SU-DHL-6 (cell line): ENCODE data around the gene GUCA2B.

Source experiments
- H2AFZ ChIP-seq: fragments of 200-600 bp; sonication (generic); 2 replicates; pipeline ENCODE4 v1.6.1; 2014; ENCODE audit warnings: low read depth, mild to moderate bottlenecking, moderate library complexity, mixed read lengths, antibody characterized with exemption, low read length; ENCODE audit not compliant: severe bottlenecking
- H3F3A ChIP-seq: fragments of 200-600 bp; shearing (Covaris generic); 2 replicates; pipeline ENCODE4 v1.6.0; 2016; ENCODE audit warnings: antibody characterized with exemption, mild to moderate bottlenecking; ENCODE audit not compliant: insufficient read depth
- H3K27ac ChIP-seq: fragments of 200-600 bp; sonication (generic); 2 replicates; pipeline ENCODE4 v1.5.1; 2016; ENCODE audit warnings: low read depth, mild to moderate bottlenecking, low read length, moderate library complexity, mixed read lengths
- H3K27me3 ChIP-seq: fragments of 200-600 bp; sonication (generic), shearing (Covaris generic); 2 replicates; pipeline ENCODE4 v1.6.0; 2014; ENCODE audit warnings: mild to moderate bottlenecking, low read length
- H3K36me3 ChIP-seq: fragments of 200-600 bp; sonication (generic); 2 replicates; pipeline ENCODE4 v1.6.1; 2014; ENCODE audit warnings: mild to moderate bottlenecking, low read length, mixed read lengths
- H3K4me2 ChIP-seq: fragments of 300-600, 200-600 bp; shearing (Covaris generic), sonication (generic); 2 replicates; pipeline ENCODE4 v1.6.0; 2014; ENCODE audit warnings: low read length, low read depth, mild to moderate bottlenecking; ENCODE audit not compliant: poor library complexity, severe bottlenecking
- H3K4me3 ChIP-seq: fragments of 200-600 bp; sonication (generic); 2 replicates; pipeline ENCODE4 v1.5.1; 2014; ENCODE audit warnings: antibody characterized with exemption, low read length, mild to moderate bottlenecking, mixed read lengths; ENCODE audit not compliant: insufficient read depth, poor library complexity, severe bottlenecking
- H3K79me2 ChIP-seq: fragments of 200-600 bp; sonication (generic); 2 replicates; pipeline ENCODE4 v1.6.1; 2014; ENCODE audit warnings: mild to moderate bottlenecking, low read length, moderate library complexity; ENCODE audit not compliant: insufficient read depth
- H3K9ac ChIP-seq: fragments of 200-600 bp; sonication (generic); 2 replicates; pipeline ENCODE4 v1.7.0; 2014; ENCODE audit warnings: mild to moderate bottlenecking, low read length
- H3K9me2 ChIP-seq: fragments of 200-600 bp; sonication (generic); replicated peaks from 2 replicates; pipeline ENCODE4 v1.6.1; 2014; ENCODE audit warnings: low read length; ENCODE audit not compliant: insufficient read depth
- H3K9me3 ChIP-seq: fragments of 200-600 bp; sonication (generic); 2 replicates; pipeline ENCODE4 v1.6.1; 2014; ENCODE audit warnings: low read length, mixed read lengths; ENCODE audit not compliant: insufficient read depth
- H4K20me1 ChIP-seq: fragments of 200-600 bp; sonication (generic); 2 replicates; pipeline ENCODE4 v1.6.1; 2014; ENCODE audit warnings: low read depth, mild to moderate bottlenecking, antibody characterized with exemption, low read length, moderate library complexity, mixed read lengths
- CTCF ChIP-seq: fragments of 200-600 bp; sonication (generic); IDR thresholded peaks from one replicate; pipeline ENCODE4 v1.5.1; 2017; ENCODE audit warnings: antibody characterized with exemption, mild to moderate bottlenecking, low read length, moderate library complexity; ENCODE audit not compliant: insufficient read depth, poor library complexity, severe bottlenecking
- EZH2phosphoT487 ChIP-seq: fragments of 200-600 bp; sonication (generic), shearing (Covaris generic); conservative IDR thresholded peaks from 2 replicates; pipeline ENCODE4 v1.6.1; 2018; ENCODE audit warnings: mild to moderate bottlenecking, antibody characterized with exemption, low read length, moderate library complexity, mixed read lengths

Gene GUCA2B

GRCh38 chr1:42145389-42145716 is 7.9 kb upstream of the GUCA2B start:
- H3K79me2 ChIP-seq: no peaks in the 10 kb centered on the region
- H3K27ac ChIP-seq: no peak overlapping the region
- H4K20me1 ChIP-seq: no peaks in the 10 kb centered on the region
- H3K9me3 ChIP-seq: no peaks in the 10 kb centered on the region
- no peaks in the 10 kb centered on the region for H3K36me3 ChIP-seq
- no peak overlapping the region for H3K4me3 ChIP-seq
- H3F3A ChIP-seq: no peaks in the 10 kb centered on the region
- H3K27me3 ChIP-seq: no peaks in the 10 kb centered on the region
- H3K9ac ChIP-seq: no peak overlapping the region
- H2AFZ ChIP-seq: no peak overlapping the region
- H3K9me2 ChIP-seq: no peaks in the 10 kb centered on the region
- H3K4me2 ChIP-seq: no peak overlapping the region
- TF ChIP-seq CTCF: no peak
- no peak for TF ChIP-seq EZH2phosphoT487

- no peak overlapping the region for H3K4me2 ChIP-seq
- no peak overlapping the region for H3K9ac ChIP-seq
- H3K9me2 ChIP-seq: no peaks in the 10 kb centered on the region
- H3K79me2 ChIP-seq: no peaks in the 10 kb centered on the region
- no peak overlapping the region for H3K4me3 ChIP-seq
- no peak overlapping the region for H3K27ac ChIP-seq
- H3K36me3 ChIP-seq: no peaks in the 10 kb centered on the region
- H3K9me3 ChIP-seq: no peaks in the 10 kb centered on the region
- no peaks in the 10 kb centered on the region for H3F3A ChIP-seq
- no peak for TF ChIP-seq EZH2phosphoT487
- TF ChIP-seq CTCF: no peak
- no peaks in the 10 kb centered on the region for H4K20me1 ChIP-seq
- H3K27me3 ChIP-seq: no peaks in the 10 kb centered on the region
- no peak overlapping the region for H2AFZ ChIP-seq
Observed at GRCh38 chr1:42145764-42146625, 7.2 kb upstream of the GUCA2B start.

GRCh38 chr1:42146626-42147320 is 6.4 kb upstream of the GUCA2B start:
- no peak for TF ChIP-seq EZH2phosphoT487
- peak; percentile 83 for TF ChIP-seq CTCF
- Histone ChIP-seq H3K9me2 (no peaks in the 10 kb centered on the region), H3K27ac (no peak overlapping the region), H4K20me1 (no peaks in the 10 kb centered on the region), H3K9ac (no peak overlapping the region), H2AFZ (no peak overlapping the region), H3K4me3 (no peak overlapping the region), H3K4me2 (no peak overlapping the region), H3F3A (no peaks in the 10 kb centered on the region), H3K79me2 (no peaks in the 10 kb centered on the region), H3K27me3 (no peaks in the 10 kb centered on the region), H3K36me3 (no peaks in the 10 kb centered on the region), H3K9me3 (no peaks in the 10 kb centered on the region)
